EH (cell line): ENCODE data around the gene CLEC19A.
"Not testable (repeated sequence)": the region's sequence is repeated elsewhere in the genome, so short reads cannot be mapped to it uniquely, and the experiment has no call there.

Experiments used
- DNase-seq: peaks from one replicate; pipeline ENCODE4 v3.0.0-alpha.2; 2015; ENCODE audit warnings: low read depth

Gene CLEC19A

GRCh38 chr16:19286827-19287226, 1.3 kb downstream of the CLEC19A start:
- DNase-seq = no peak

- DNase-seq = no peak
Observed at GRCh38 chr16:19287241-19287640, 1.7 kb downstream of the CLEC19A start.

GRCh38 chr16:19288872-19289799, 3.6 kb downstream of the CLEC19A start:
- DNase-seq = no peak

GRCh38 chr16:19289811-19290485, 4.4 kb downstream of the CLEC19A start:
- no peak for DNase-seq

- DNase-seq = no peak
Observed at GRCh38 chr16:19290860-19291259, 5.3 kb downstream of the CLEC19A start.

GRCh38 chr16:19291475-19291874, 5.9 kb downstream of the CLEC19A start:
- peak; percentile 2 for DNase-seq

GRCh38 chr16:19292186-19292585, 6.7 kb downstream of the CLEC19A start:
- no peak for DNase-seq

- DNase-seq = no peak
Observed at GRCh38 chr16:19294156-19294649, 8.7 kb downstream of the CLEC19A start.

- DNase-seq = no peak
Observed at GRCh38 chr16:19295393-19295792, 9.9 kb downstream of the CLEC19A start.

- DNase-seq = no peak
Observed at GRCh38 chr16:19297454-19297853, 11.9 kb downstream of the CLEC19A start.

- no peak for DNase-seq
Observed at GRCh38 chr16:19299565-19299964, 14.0 kb downstream of the CLEC19A start.

GRCh38 chr16:19301931-19302330, 16.4 kb downstream of the CLEC19A start:
- DNase-seq = no peak

- no peak for DNase-seq
Observed at GRCh38 chr16:19304750-19305149, 19.2 kb downstream of the CLEC19A start.

GRCh38 chr16:19305443-19305842, 19.9 kb downstream of the CLEC19A start:
- no peak for DNase-seq

GRCh38 chr16:19307587-19308241, 22.2 kb downstream of the CLEC19A start:
- DNase-seq = no peak

- DNase-seq = no peak
Observed at GRCh38 chr16:19308392-19308791, 22.9 kb downstream of the CLEC19A start.

GRCh38 chr16:19309178-19309577, 23.6 kb downstream of the CLEC19A start:
- DNase-seq = no peak

- no peak for DNase-seq
Observed at GRCh38 chr16:19314718-19315425, 29.3 kb downstream of the CLEC19A start.

- no peak for DNase-seq
Observed at GRCh38 chr16:19315889-19316433, 30.4 kb downstream of the CLEC19A start.

- no peak for DNase-seq
Observed at GRCh38 chr16:19316846-19317245, 31.3 kb downstream of the CLEC19A start.

- DNase-seq = not testable (repeated sequence)
Observed at GRCh38 chr16:19321186-19321585, 35.7 kb downstream of the CLEC19A start.

- DNase-seq = no peak
Observed at GRCh38 chr16:19323596-19323995, 38.1 kb downstream of the CLEC19A start.
